Loucy (cell line): ENCODE measurements around the gene SYT1.

Experiments used
- CTCF ChIP-seq: fragments of 200-600 bp; sonication (generic); conservative IDR thresholded peaks from 2 replicates; pipeline ENCODE4 v1.5.1; 2014; ENCODE audit warnings: mild to moderate bottlenecking, antibody characterized with exemption, low read length
- EZH2phosphoT487 ChIP-seq: fragments of 200-600 bp; IDR thresholded peaks from 2 replicates; pipeline ENCODE4 v1.6.1; 2018; ENCODE audit warnings: antibody characterized with exemption, mild to moderate bottlenecking, moderate library complexity, borderline replicate concordance

- TF ChIP-seq CTCF (no peak), EZH2phosphoT487 (no peak)
Observed at GRCh38 chr12:79267580-79267979, 403.0 kb downstream of the SYT1 start.
